ENCODE measurements around the gene TPI1. TPM values are rescaled to one million over a fixed set of nuclear protein-coding genes. Genes with fewer than 3 reads are reported as not detected.

The TPI1 gene
- total RNA-seq, 1 donor from 2014 or later = 482 TPM

DNA sequence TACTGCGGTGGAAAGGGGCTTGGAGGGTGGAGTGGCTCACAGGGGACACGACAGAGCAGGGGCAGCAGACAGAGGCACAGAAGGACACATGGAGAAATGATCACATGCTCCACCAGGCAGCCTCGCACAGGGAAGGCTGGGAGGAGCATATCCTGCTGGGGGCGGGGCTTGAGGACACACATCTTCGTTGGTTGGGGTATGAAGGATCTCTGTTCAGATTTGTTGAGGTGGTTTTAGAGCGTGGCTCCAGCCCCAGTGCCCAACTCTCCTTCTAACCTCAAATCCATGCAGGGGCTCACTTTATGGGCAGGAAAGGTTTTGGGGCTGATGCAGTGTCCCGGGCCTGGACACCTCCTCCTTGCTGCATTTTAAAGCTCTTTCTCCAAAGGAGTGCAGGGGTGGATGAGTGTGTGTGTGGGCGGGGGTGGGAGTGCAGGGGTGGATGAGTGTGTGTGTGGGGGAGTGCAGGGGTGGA is 39.9 kb upstream of the TPI1 start:
- TF ChIP-seq, protein P1, sequence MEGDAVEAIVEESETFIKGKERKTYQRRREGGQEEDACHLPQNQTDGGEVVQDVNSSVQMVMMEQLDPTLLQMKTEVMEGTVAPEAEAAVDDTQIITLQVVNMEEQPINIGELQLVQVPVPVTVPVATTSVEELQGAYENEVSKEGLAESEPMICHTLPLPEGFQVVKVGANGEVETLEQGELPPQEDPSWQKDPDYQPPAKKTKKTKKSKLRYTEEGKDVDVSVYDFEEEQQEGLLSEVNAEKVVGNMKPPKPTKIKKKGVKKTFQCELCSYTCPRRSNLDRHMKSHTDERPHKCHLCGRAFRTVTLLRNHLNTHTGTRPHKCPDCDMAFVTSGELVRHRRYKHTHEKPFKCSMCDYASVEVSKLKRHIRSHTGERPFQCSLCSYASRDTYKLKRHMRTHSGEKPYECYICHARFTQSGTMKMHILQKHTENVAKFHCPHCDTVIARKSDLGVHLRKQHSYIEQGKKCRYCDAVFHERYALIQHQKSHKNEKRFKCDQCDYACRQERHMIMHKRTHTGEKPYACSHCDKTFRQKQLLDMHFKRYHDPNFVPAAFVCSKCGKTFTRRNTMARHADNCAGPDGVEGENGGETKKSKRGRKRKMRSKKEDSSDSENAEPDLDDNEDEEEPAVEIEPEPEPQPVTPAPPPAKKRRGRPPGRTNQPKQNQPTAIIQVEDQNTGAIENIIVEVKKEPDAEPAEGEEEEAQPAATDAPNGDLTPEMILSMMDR (IDR thresholded peaks at IDR 0.05) = no peak
- H3K27ac ChIP-seq = peak overlapping the region; percentile 90
- peak overlapping the region; percentile 31 to 74 for H3K4me3 ChIP-seq
- peaks cover 5 to 17% of the 10 kb centered on the region in 2 donors for H3K36me3 ChIP-seq
- peak; percentile 70 to 92 for DNase-seq (ENCODE audit: low spot score in 2 of 2)
- H3K4me1 ChIP-seq = peaks cover 0 to 17% of the 10 kb centered on the region in 2 donors
- intact Hi-C loops (cut with DNase I) = loop anchor here (5.0 kb wide), 2 partner anchors 140 to 220 kb away; partner anchors contain the start of genes CHD4 and ZNF384
- H3K27me3 ChIP-seq = peaks cover 7% of the 10 kb centered on the region
- no peaks in the 10 kb centered on the region for H3K9me3 ChIP-seq

- Histone ChIP-seq H3K4me1 (peaks cover 0 to 17% of the 10 kb centered on the region in 2 donors), H3K27me3 (peaks cover 7% of the 10 kb centered on the region), H3K27ac (peak within 1 kb of the TSS; percentile 90), H3K4me3 (peak within 1 kb of the TSS; percentile 74 to 94), H3K9me3 (no peaks in the 10 kb centered on the region), H3K36me3 (peaks cover 5 to 19% of the 10 kb centered on the region in 2 donors)
- intact Hi-C loops (cut with DNase I) = loop anchor here (2.0 to 5.0 kb wide), 3 partner anchors 23 to 221 kb away; partner anchors contain the start of genes CDCA3, CHD4 and ZNF384
- TF ChIP-seq, protein P1 (IDR thresholded peaks at IDR 0.05) = peak in 1 of 3 experiments; percentile 23
- no peak for DNase-seq (ENCODE audit: low spot score in 2 of 2)
These were observed 39.1 kb upstream of the TPI1 start, which contains the start of gene P3H3 for GRCh38 chr12:6827982-6828780. Gene P3H3 (plus strand): TSS chr12:6828407. CDS start chr12:6828441, 34 bp downstream.

DNA sequence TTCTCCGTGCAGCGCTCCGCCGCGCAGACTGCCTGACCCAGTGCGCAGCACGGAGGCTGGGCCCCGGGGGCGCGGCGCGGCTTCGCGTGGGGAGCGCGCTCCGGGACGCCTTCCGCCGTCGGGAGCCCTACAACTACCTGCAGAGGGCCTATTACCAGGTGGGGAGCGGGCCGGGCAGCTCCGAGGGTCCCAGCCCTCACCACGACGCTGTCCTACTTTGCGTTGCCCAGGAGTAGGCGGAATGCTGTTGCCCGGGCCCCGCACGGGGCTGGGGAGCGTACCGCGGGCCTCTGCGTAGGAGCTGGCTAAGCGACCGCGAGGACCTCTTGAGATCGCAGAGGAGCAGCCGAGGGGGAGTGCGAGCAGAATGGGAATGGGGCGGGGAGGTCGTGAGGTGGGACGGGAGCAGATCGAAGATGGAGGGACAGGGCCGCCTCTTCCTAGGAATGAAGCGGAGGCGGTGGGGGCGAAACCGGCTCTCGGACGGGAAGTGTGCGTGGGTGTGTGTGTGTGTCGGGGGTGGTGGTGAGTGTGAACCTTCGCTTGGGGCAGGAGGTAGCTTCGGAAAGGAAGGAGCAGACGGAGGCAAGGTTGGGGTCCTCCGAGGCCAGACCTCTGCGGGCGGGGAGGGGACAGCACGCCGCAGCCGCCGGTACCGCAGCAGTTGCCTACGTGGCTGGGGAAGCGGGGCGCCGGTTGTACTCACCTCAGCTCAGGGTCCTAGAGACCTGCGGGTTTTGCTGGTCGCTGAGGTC is 38.4 kb upstream of the TPI1 start:
- Histone ChIP-seq H3K27ac (peak overlapping the region; percentile 90), H3K27me3 (peaks cover 3% of the 10 kb centered on the region), H3K9me3 (no peaks in the 10 kb centered on the region), H3K36me3 (peaks cover 9 to 26% of the 10 kb centered on the region in 2 donors), H3K4me3 (peak overlapping the region; percentile 74 to 94), H3K4me1 (peaks cover 0 to 17% of the 10 kb centered on the region in 2 donors)
- no peak for DNase-seq (ENCODE audit: low spot score in 2 of 2)
- TF ChIP-seq, protein P1 (IDR thresholded peaks at IDR 0.05) = no peak
- intact Hi-C loops (cut with DNase I) = loop anchor here (2.0 to 5.0 kb wide), 3 partner anchors 22 to 222 kb away; partner anchors contain the start of genes CDCA3, CHD4 and ZNF384

DNA sequence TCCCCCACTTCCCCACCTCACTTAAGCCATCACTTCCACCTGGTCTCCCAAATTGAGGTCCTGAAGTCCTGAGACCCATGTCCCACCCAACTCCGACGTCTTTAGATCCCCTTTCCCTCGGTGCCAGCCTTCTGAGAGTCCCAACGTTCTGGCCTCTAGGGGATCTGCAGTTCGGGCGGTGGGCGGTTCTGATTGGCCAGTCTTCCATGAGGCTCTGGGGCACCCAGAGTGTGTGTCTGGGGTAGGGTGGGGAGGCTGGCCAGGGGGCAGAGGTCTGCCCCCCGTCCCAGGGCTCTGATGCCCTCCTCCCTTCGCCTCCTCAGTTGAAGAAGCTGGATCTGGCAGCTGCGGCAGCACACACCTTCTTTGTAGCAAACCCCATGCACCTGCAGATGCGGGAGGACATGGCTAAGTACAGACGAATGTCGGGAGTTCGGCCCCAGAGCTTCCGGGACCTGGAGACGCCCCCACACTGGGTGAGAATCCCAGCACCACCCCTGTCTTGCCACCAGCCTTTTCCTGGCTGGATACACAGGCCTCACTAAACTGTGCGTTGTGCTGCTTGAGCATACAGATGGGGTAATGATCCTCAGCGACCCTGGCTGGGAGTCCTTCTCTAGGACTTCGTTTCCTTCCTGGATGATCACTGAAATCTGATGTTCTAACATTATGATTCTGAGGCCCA is 37.7 kb upstream of the TPI1 start:
- intact Hi-C loops (cut with DNase I) = loop anchor here (2.0 to 5.0 kb wide), 3 partner anchors 21 to 222 kb away; partner anchors contain the start of genes CDCA3, CHD4 and ZNF384
- no peaks in the 10 kb centered on the region for H3K27me3 ChIP-seq
- H3K4me1 ChIP-seq = peaks cover 0 to 17% of the 10 kb centered on the region in 2 donors
- DNase-seq (ENCODE audit: low spot score in 2 of 2) = no peak
- no peaks in the 10 kb centered on the region for H3K9me3 ChIP-seq
- peak overlapping the region; percentile 90 for H3K27ac ChIP-seq
- TF ChIP-seq, protein P1 (IDR thresholded peaks at IDR 0.05) = no peak
- peak overlapping the region; percentile 74 to 94 for H3K4me3 ChIP-seq
- H3K36me3 ChIP-seq = peaks cover 10 to 27% of the 10 kb centered on the region in 2 donors
